Duodenal mucosa (tissue), 2 donors: ENCODE data around the gene SUGCT.

Experiments used
- H3K27ac ChIP-seq: one replicate; pipeline ENCODE4 v1.7.0; 2013; ENCODE audit warnings: low read depth, low read length
- H3K27me3 ChIP-seq, 2 donors: one replicate each; pipeline ENCODE4 v1.7.0; 2013; ENCODE audit warnings: low read length in 2 of 2, control low read depth in 1 of 2; ENCODE audit not compliant: insufficient read depth in 2 of 2, control insufficient read depth in 1 of 2
- H3K36me3 ChIP-seq, 2 donors: one replicate each; pipeline ENCODE4 v1.7.0; 2013; ENCODE audit warnings: low read length in 2 of 2, control low read depth in 1 of 2; ENCODE audit not compliant: insufficient read depth in 2 of 2, control insufficient read depth in 1 of 2
- H3K4me1 ChIP-seq, 2 donors: one replicate each; pipeline ENCODE4 v1.7.0; 2013; ENCODE audit warnings: low read length in 2 of 2, control low read depth in 1 of 2; ENCODE audit not compliant: insufficient read depth in 2 of 2, control insufficient read depth in 1 of 2
- H3K4me3 ChIP-seq, 2 donors: one replicate each; pipeline ENCODE4 v1.7.0; 2013; ENCODE audit warnings: low read length in 2 of 2, low read depth in 1 of 2
- H3K9ac ChIP-seq, 2 donors: one replicate each; pipeline ENCODE4 v1.7.0; 2013; ENCODE audit warnings: low read length in 2 of 2, low read depth in 1 of 2
- H3K9me3 ChIP-seq, 2 donors: one replicate each; pipeline ENCODE4 v1.7.0; 2013; ENCODE audit warnings: low read length in 2 of 2, control low read depth in 1 of 2; ENCODE audit not compliant: control insufficient read depth in 1 of 2

The SUGCT gene

GRCh38 chr7:40694026-40694809 lies 559.4 kb downstream of the SUGCT start:
- H3K4me1 ChIP-seq: no peaks in the 10 kb centered on the region
- H3K9me3 ChIP-seq: no peaks in the 10 kb centered on the region
- no peaks in the 10 kb centered on the region for H3K36me3 ChIP-seq
- no peak overlapping the region for H3K9ac ChIP-seq
- H3K27me3 ChIP-seq: no peaks in the 10 kb centered on the region
- H3K27ac ChIP-seq: no peak overlapping the region
- no peak overlapping the region for H3K4me3 ChIP-seq

DNA sequence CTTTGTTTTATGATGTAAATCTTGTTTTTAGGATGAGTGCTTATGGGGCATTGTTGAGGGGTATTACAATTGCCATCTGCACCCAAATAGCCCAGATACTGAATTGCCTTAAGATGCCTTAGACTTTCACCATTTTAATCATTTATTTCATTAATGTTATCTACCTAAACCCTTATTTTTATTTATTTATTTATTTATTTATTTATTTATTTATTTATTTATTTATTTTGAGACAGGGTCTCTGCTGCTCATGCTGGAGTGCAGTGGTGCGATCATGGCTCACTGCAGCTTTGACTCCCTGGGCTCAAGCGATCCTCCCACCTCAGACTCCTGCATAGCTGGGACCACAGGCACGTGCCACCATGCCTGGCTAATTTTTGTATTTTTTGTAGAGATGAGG lies 560.2 kb downstream of the SUGCT start:
- H3K9ac ChIP-seq: no peak overlapping the region
- no peak overlapping the region for H3K4me3 ChIP-seq
- no peaks in the 10 kb centered on the region for H3K36me3 ChIP-seq
- no peak overlapping the region for H3K27ac ChIP-seq
- H3K9me3 ChIP-seq: no peaks in the 10 kb centered on the region
- no peaks in the 10 kb centered on the region for H3K27me3 ChIP-seq
- H3K4me1 ChIP-seq: no peaks in the 10 kb centered on the region

GRCh38 chr7:40697653-40698052 lies 562.8 kb downstream of the SUGCT start:
- Histone ChIP-seq H3K4me3 (no peak overlapping the region), H3K9me3 (no peaks in the 10 kb centered on the region), H3K27ac (no peak overlapping the region)

DNA sequence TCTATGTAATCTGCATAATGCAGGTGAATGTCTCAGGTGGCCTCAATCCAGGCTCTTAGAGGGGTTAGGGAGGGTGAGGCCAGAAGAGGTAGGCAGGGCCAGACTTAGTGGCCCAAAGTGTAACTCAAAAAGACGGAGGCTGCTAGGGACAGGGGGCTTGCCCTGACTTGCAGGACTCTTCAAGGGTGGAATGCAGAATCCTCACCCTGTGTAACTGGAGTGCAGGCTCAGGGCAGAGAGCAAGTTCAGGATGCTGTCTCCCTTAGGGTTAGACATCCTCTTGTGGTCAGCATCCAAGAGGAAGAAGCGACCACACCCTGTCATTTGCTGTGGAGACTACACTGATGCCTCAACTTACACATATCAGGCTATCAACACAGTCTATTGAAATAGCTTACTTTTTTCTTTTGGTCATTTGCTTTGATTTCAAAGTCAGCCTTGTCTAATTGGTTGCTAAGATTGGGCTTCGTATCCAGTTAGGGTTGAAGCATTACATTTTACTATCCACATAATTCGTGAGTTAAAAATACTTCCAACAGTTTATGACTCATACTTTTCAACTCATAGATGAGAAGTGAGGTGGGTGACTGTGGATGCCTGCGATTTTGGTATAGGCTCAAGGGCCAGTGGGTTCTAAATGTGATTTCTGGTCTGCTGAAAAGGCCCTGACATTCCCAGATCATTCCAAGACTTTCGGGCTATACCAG lies 563.6 kb downstream of the SUGCT start:
- no peaks in the 10 kb centered on the region for H3K4me1 ChIP-seq
- H3K36me3 ChIP-seq: no peaks in the 10 kb centered on the region
- no peaks in the 10 kb centered on the region for H3K27me3 ChIP-seq
- no peak overlapping the region for H3K9ac ChIP-seq
- no peaks in the 10 kb centered on the region for H3K9me3 ChIP-seq
- no peak overlapping the region for H3K27ac ChIP-seq
- H3K4me3 ChIP-seq: no peak overlapping the region

More at GRCh38 chr7:40697653-40698052, 562.8 kb downstream of the SUGCT start:
- no peaks in the 10 kb centered on the region for H3K4me1 ChIP-seq
- no peaks in the 10 kb centered on the region for H3K36me3 ChIP-seq
- no peak overlapping the region for H3K9ac ChIP-seq
- no peaks in the 10 kb centered on the region for H3K27me3 ChIP-seq

DNA sequence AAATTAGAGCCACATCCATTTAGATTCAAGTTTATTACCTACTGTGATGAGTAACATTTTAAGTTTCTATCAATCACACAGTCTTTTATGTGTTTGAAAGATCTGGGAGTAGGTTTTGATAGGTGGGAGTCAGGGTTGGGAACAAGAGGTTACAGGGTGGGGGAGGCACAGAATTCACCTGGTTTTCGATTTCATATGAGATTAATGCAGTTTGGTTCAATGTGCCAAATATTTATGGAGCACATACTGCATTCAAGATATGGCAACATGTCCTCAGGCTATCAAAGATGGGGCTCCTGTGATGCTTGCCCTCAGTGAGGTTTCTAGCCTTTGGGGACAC lies 564.1 kb downstream of the SUGCT start:
- Histone ChIP-seq H3K36me3 (no peaks in the 10 kb centered on the region), H3K27ac (no peak overlapping the region), H3K9me3 (no peaks in the 10 kb centered on the region), H3K27me3 (no peaks in the 10 kb centered on the region), H3K9ac (no peak overlapping the region), H3K4me3 (no peak overlapping the region), H3K4me1 (no peaks in the 10 kb centered on the region)

DNA sequence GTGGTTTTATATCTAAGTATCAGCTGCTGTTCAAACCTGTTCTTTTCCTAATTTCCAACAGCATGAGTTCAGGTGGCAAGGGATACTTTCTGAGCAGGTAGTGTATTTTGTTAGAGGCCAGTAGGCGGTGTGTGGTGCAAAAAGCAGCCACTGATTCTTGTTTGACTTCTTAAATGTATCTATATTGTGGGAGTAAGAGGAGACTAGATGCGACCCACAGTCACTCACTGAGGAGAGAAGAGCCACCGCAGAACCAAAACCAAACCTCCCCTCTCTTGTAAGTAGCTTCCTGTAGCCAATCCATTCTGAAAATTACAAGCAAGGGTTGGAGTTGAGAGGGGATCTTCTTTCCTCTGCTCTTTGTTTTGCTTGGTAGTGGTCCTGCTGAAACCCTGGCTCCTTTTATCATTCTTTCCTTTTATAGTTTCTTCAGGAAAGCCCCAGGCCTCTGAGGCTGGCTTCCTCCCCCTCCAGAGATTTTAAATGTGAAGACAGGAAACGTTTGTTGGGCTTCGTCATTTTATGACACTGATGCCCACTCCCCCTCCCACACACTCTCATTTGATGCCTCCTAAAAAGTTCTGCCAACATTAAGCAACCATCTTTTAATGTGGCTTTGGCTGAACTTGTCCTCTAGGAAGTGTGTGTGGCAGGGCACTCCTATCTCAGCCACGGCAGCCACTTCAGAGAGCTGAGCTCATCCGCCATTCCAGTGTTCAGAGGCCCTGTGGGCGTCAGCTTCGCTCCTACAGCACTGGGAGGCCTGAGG lies 566.0 kb downstream of the SUGCT start:
- Histone ChIP-seq H3K9me3 (no peaks in the 10 kb centered on the region), H3K27me3 (no peaks in the 10 kb centered on the region), H3K4me1 (no peaks in the 10 kb centered on the region), H3K9ac (no peak overlapping the region), H3K4me3 (no peak overlapping the region), H3K27ac (no peak overlapping the region), H3K36me3 (no peaks in the 10 kb centered on the region)

- no peaks in the 10 kb centered on the region for H3K9me3 ChIP-seq
- no peaks in the 10 kb centered on the region for H3K4me1 ChIP-seq
- H3K36me3 ChIP-seq: no peaks in the 10 kb centered on the region
- no peak overlapping the region for H3K4me3 ChIP-seq
- H3K27me3 ChIP-seq: no peaks in the 10 kb centered on the region
- H3K27ac ChIP-seq: no peak overlapping the region
- H3K9ac ChIP-seq: no peak overlapping the region
These were observed 567.2 kb downstream of the SUGCT start for GRCh38 chr7:40701836-40702551.

- no peaks in the 10 kb centered on the region for H3K9me3 ChIP-seq
- H3K27ac ChIP-seq: no peak overlapping the region
- no peak overlapping the region for H3K9ac ChIP-seq
- H3K36me3 ChIP-seq: no peaks in the 10 kb centered on the region
- H3K27me3 ChIP-seq: no peaks in the 10 kb centered on the region
- no peaks in the 10 kb centered on the region for H3K4me1 ChIP-seq
- no peak overlapping the region for H3K4me3 ChIP-seq
These were observed 569.4 kb downstream of the SUGCT start for GRCh38 chr7:40704172-40704571.

- Histone ChIP-seq H3K4me3 (no peak overlapping the region), H3K4me1 (no peaks in the 10 kb centered on the region), H3K27ac (no peak overlapping the region), H3K36me3 (no peaks in the 10 kb centered on the region), H3K27me3 (no peaks in the 10 kb centered on the region), H3K9ac (no peak overlapping the region), H3K9me3 (no peaks in the 10 kb centered on the region)
These were observed 572.0 kb downstream of the SUGCT start for GRCh38 chr7:40706829-40707228.
